ENCODE measurements around the gene CDH23. TPM values are rescaled to one million over a fixed set of nuclear protein-coding genes. Genes with fewer than 3 reads are reported as not detected.

The CDH23 gene
- total RNA-seq, 2 donors from 2014 or later, result 3.9 to 74.8 TPM

GRCh38 chr10:71773221-71773971 is 376.7 kb downstream of the CDH23 start, which contains the start of gene VSIR:
Gene VSIR, minus strand, starts transcription at chr10:71773520. Its CDS starts 81 bp downstream, at chr10:71773439.
- intact Hi-C loops (cut with DNase I), result loop anchor here (5.0 kb wide), 1 partner anchor 61 kb away; no protein-coding TSS in a partner anchor
- Histone ChIP-seq H3K9me3 (no peaks in the 10 kb centered on the region), H3K4me3 (peak within 1 kb of the TSS; percentile 55 to 56), H3K27me3 (replicated peaks; ENCODE audit: insufficient read depth) (no peaks in the 10 kb centered on the region), H3K4me1 (replicated peaks) (no peaks in the 10 kb centered on the region), H3K27ac (peak within 1 kb of the TSS; percentile 86), H3K36me3 (no peaks in the 10 kb centered on the region)
- peak; percentile 79 for DNase-seq (ENCODE audit: low spot score)
- TF ChIP-seq POLR2A (IDR thresholded peaks at IDR 0.05), result peak; percentile 96
- peak; percentile 66 for TF ChIP-seq POLR2AphosphoS5 (IDR thresholded peaks at IDR 0.05)
- peak; percentile 70 to 96 (median 85) for TF ChIP-seq CTCF (IDR thresholded peaks at IDR 0.05)
- WGBS, result under 1% methylated on average over 53 of the region's 55 CpGs

GRCh38 chr10:71774916-71775702 is 378.4 kb downstream of the CDH23 start:
- intact Hi-C loops (cut with DNase I), result loop anchor here (5.0 kb wide), 1 partner anchor 63 kb away; no protein-coding TSS in a partner anchor
- Histone ChIP-seq H3K4me3 (no peak overlapping the region), H3K27me3 (replicated peaks; ENCODE audit: insufficient read depth) (no peaks in the 10 kb centered on the region), H3K4me1 (replicated peaks) (no peaks in the 10 kb centered on the region), H3K36me3 (no peaks in the 10 kb centered on the region), H3K9me3 (no peaks in the 10 kb centered on the region), H3K27ac (no peak overlapping the region)
- 56% methylated on average over 3 of the region's 3 CpGs for WGBS
- TF ChIP-seq POLR2A (IDR thresholded peaks at IDR 0.05), result no peak
- TF ChIP-seq CTCF (IDR thresholded peaks at IDR 0.05), result no peak
- no peak for TF ChIP-seq POLR2AphosphoS5 (IDR thresholded peaks at IDR 0.05)
- DNase-seq (ENCODE audit: low spot score), result no peak

GRCh38 chr10:71776481-71776925 is 379.8 kb downstream of the CDH23 start:
- intact Hi-C loops (cut with DNase I), result no loop called here
- H3K4me1 ChIP-seq (replicated peaks), result no peaks in the 10 kb centered on the region

GRCh38 chr10:71777213-71777985 is 380.7 kb downstream of the CDH23 start:
- Histone ChIP-seq H3K4me1 (replicated peaks) (no peaks in the 10 kb centered on the region), H3K36me3 (no peaks in the 10 kb centered on the region), H3K27ac (no peak overlapping the region), H3K4me3 (no peak overlapping the region), H3K9me3 (no peaks in the 10 kb centered on the region), H3K27me3 (replicated peaks; ENCODE audit: insufficient read depth) (no peaks in the 10 kb centered on the region)
- no peak for TF ChIP-seq POLR2AphosphoS5 (IDR thresholded peaks at IDR 0.05)
- TF ChIP-seq POLR2A (IDR thresholded peaks at IDR 0.05), result no peak
- TF ChIP-seq CTCF (IDR thresholded peaks at IDR 0.05), result no peak
- no peak for DNase-seq (ENCODE audit: low spot score)
- 93% methylated on average over 17 of the region's 17 CpGs for WGBS
- intact Hi-C loops (cut with DNase I), result no loop called here

More at GRCh38 chr10:71776481-71776925, 379.8 kb downstream of the CDH23 start:
- TF ChIP-seq CTCF (IDR thresholded peaks at IDR 0.05) (no peak), POLR2AphosphoS5 (IDR thresholded peaks at IDR 0.05) (no peak), POLR2A (IDR thresholded peaks at IDR 0.05) (no peak)
- Histone ChIP-seq H3K9me3 (no peaks in the 10 kb centered on the region), H3K27me3 (replicated peaks; ENCODE audit: insufficient read depth) (no peaks in the 10 kb centered on the region), H3K36me3 (no peaks in the 10 kb centered on the region), H3K4me3 (no peak overlapping the region), H3K27ac (no peak overlapping the region)
- no peak for DNase-seq (ENCODE audit: low spot score)
- 64% methylated on average over 2 of the region's 2 CpGs for WGBS
